Endodermal cell (in vitro differentiated cells): ENCODE results near the gene ABLIM2. TPM values are rescaled to one million over a fixed set of nuclear protein-coding genes. Genes with fewer than 3 reads are reported as not detected.

Source experiments
- DNase-seq: peaks from one replicate; pipeline ENCODE4 v3.0.0-alpha.2; 2017
- H3K27ac ChIP-seq: 2 replicates; pipeline ENCODE4 v1.5.1; 2013; ENCODE audit warnings: mild to moderate bottlenecking, low read depth, low read length, moderate library complexity
- H3K27me3 ChIP-seq: 2 replicates; pipeline ENCODE4 v1.6.1; 2013; ENCODE audit warnings: mild to moderate bottlenecking, low read length, moderate library complexity; ENCODE audit not compliant: insufficient read depth, control insufficient read depth, poor library complexity, severe bottlenecking
- H3K36me3 ChIP-seq: 2 replicates; pipeline ENCODE4 v1.7.0; 2013; ENCODE audit warnings: mild to moderate bottlenecking, low read length, moderate library complexity; ENCODE audit not compliant: control insufficient read depth, insufficient read depth
- H3K4me1 ChIP-seq: one replicate; pipeline ENCODE4 v1.7.0; 2013; ENCODE audit warnings: low read length; ENCODE audit not compliant: control insufficient read depth, insufficient read depth
- H3K4me3 ChIP-seq: 2 replicates; pipeline ENCODE4 v1.5.1; 2013; ENCODE audit warnings: mild to moderate bottlenecking, low read length, moderate library complexity
- H3K9ac ChIP-seq: 2 replicates; pipeline ENCODE4 v1.6.1; 2013; ENCODE audit warnings: mild to moderate bottlenecking, low read length, moderate library complexity; ENCODE audit not compliant: poor library complexity, severe bottlenecking; ENCODE audit errors: extremely low read depth
- H3K9me3 ChIP-seq: 2 replicates; pipeline ENCODE4 v1.6.1; 2013; ENCODE audit warnings: mild to moderate bottlenecking, low read length, moderate library complexity; ENCODE audit not compliant: control insufficient read depth
- H3K27ac Mint-ChIP-seq: 2 replicates; pipeline ENCODE4 v1.8.0; 2020; ENCODE audit warnings: mixed read lengths
- H3K27me3 Mint-ChIP-seq: 2 replicates; pipeline ENCODE4 v1.8.0; 2021; ENCODE audit warnings: mild to moderate bottlenecking, mixed read lengths; ENCODE audit not compliant: insufficient read depth
- H3K36me3 Mint-ChIP-seq: 2 replicates; pipeline ENCODE4 v1.8.0; 2020; ENCODE audit warnings: low read depth, mixed read lengths
- H3K4me1 Mint-ChIP-seq: 2 replicates; pipeline ENCODE4 v1.8.0; 2020; ENCODE audit warnings: mixed read lengths
- H3K4me3 Mint-ChIP-seq: 2 replicates; pipeline ENCODE4 v1.8.0; 2020; ENCODE audit warnings: mild to moderate bottlenecking, moderate library complexity, mixed read lengths
- H3K9me3 Mint-ChIP-seq: 2 replicates; pipeline ENCODE4 v1.8.0; 2020; ENCODE audit warnings: mild to moderate bottlenecking, mixed read lengths
- CTCF ChIP-seq: fragments of 200-600 bp; sonication (generic); conservative IDR thresholded peaks from 2 replicates; pipeline ENCODE4 v1.5.0; 2021; ENCODE audit warnings: antibody characterized with exemption, mild to moderate bottlenecking
- WGBS, 2 experiments: methylation state at CpG; one replicate each; pipeline versions ENCODE4 v1.1.5 to v1.1.7; 2013; ENCODE audit warnings: missing lambda C conversion rate in 2 of 2, mixed read lengths in 1 of 2; ENCODE audit not compliant: insufficient coverage in 1 of 2, insufficient read length in 1 of 2; 5-methylcytosine and 5-hydroxymethylcytosine counted together
- total RNA-seq, 2 donors: library from RNA; stranded (reverse); fragmentation: NEBNext Ultra II Directional in 1 of 2; extraction: Animal tissue kit (Norgen Biotek cat#: 25700) in 1 of 2; gene quantifications; 2 replicates in 1 of 2; 3 replicates in 1 of 2; pipeline ENCODE4 v1.2.1, GENCODE V29; 2021

Gene ABLIM2
- total RNA-seq, 2 donors from 2014 or later, result 0.35 to 1.6 TPM

GRCh38 chr4:8030121-8030781 lies 128.4 kb downstream of the ABLIM2 start:
- Histone ChIP-seq H3K9me3 (no peaks in the 10 kb centered on the region), H3K9ac (no peak overlapping the region), H3K4me1 (no peaks in the 10 kb centered on the region), H3K36me3 (no peaks in the 10 kb centered on the region), H3K4me3 (no peak overlapping the region), H3K27ac (no peak overlapping the region), H3K27me3 (no peaks in the 10 kb centered on the region)
- H3K9me3 Mint-ChIP-seq, result no peaks in the 10 kb centered on the region
- DNase-seq, result no peak
- H3K4me3 Mint-ChIP-seq, result no peak overlapping the region
- no peak for TF ChIP-seq CTCF
- H3K4me1 Mint-ChIP-seq, result peaks cover 2% of the 10 kb centered on the region
- WGBS, 2 experiments, result 91 to 92% methylated on average over 17 to 22 of the region's 22 CpGs
- H3K27me3 Mint-ChIP-seq, result no peaks in the 10 kb centered on the region
- H3K36me3 Mint-ChIP-seq, result no peaks in the 10 kb centered on the region
- H3K27ac Mint-ChIP-seq, result no peak overlapping the region

GRCh38 chr4:8029689-8030088 lies 128.9 kb downstream of the ABLIM2 start:
- H3K4me1 Mint-ChIP-seq, result peaks cover 2% of the 10 kb centered on the region
- no peaks in the 10 kb centered on the region for H3K36me3 ChIP-seq
- H3K27ac Mint-ChIP-seq, result no peak overlapping the region
- DNase-seq, result no peak
- H3K4me3 Mint-ChIP-seq, result no peak overlapping the region
- no peak overlapping the region for H3K4me3 ChIP-seq
- H3K9me3 Mint-ChIP-seq, result no peaks in the 10 kb centered on the region
- no peaks in the 10 kb centered on the region for H3K27me3 Mint-ChIP-seq
- TF ChIP-seq CTCF, result no peak
- H3K27me3 ChIP-seq, result no peaks in the 10 kb centered on the region
- 94 to 97% methylated on average over 6 to 12 of the region's 12 CpGs for WGBS, 2 experiments
- no peak overlapping the region for H3K9ac ChIP-seq
- no peaks in the 10 kb centered on the region for H3K4me1 ChIP-seq
- H3K36me3 Mint-ChIP-seq, result no peaks in the 10 kb centered on the region
- no peaks in the 10 kb centered on the region for H3K9me3 ChIP-seq
- H3K27ac ChIP-seq, result no peak overlapping the region

GRCh38 chr4:8028884-8029568 lies 129.6 kb downstream of the ABLIM2 start:
- H3K27me3 Mint-ChIP-seq, result no peaks in the 10 kb centered on the region
- H3K4me1 Mint-ChIP-seq, result peaks cover 2% of the 10 kb centered on the region
- Histone ChIP-seq H3K9me3 (no peaks in the 10 kb centered on the region), H3K27ac (no peak overlapping the region), H3K27me3 (no peaks in the 10 kb centered on the region), H3K36me3 (no peaks in the 10 kb centered on the region), H3K4me3 (no peak overlapping the region), H3K9ac (no peak overlapping the region), H3K4me1 (no peaks in the 10 kb centered on the region)
- TF ChIP-seq CTCF, result no peak
- 88 to 90% methylated on average over 19 to 20 of the region's 20 CpGs for WGBS, 2 experiments
- no peak for DNase-seq
- no peak overlapping the region for H3K27ac Mint-ChIP-seq
- H3K9me3 Mint-ChIP-seq, result no peaks in the 10 kb centered on the region
- H3K4me3 Mint-ChIP-seq, result no peak overlapping the region
- H3K36me3 Mint-ChIP-seq, result no peaks in the 10 kb centered on the region
